GM19351 (cell line): ENCODE results near the gene LCP2.
A peak's percentile ranks its signal among the peaks of the same experiment; 100 is the strongest.
"Not testable (repeated sequence)": the region's sequence is repeated elsewhere in the genome, so short reads cannot be mapped to it uniquely, and the experiment has no call there.

Source experiments
- ATAC-seq: cut with Tn5 transposase; IDR thresholded peaks from one replicate; pipeline ENCODE4 v1.9.1; 2021; ENCODE audit warnings: mild to moderate bottlenecking, moderate library complexity; ENCODE audit not compliant: unreplicated experiment

Gene LCP2

GRCh38 chr5:170251462-170251861 lies 46.1 kb downstream of the LCP2 start:
- no peak for ATAC-seq

- ATAC-seq: no peak
Observed at GRCh38 chr5:170250810-170251317, 46.7 kb downstream of the LCP2 start.

DNA sequence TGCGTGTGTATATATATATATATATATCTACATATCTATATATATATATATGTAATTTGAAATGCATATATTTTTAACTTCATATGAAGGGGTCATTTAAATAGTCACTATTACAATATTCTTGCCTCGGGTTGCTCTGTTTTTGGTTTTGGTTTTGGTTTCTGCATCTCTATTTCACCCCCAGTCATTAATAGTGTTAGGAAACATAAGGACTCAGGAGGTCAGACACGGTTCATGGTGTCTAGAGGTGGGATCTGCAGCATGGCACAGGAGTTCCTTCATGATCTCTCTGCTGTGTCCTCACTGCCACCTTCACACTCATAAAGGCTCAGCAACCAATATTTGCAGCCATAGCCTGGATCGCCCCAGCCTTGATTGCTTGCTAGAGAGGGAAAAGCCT lies 48.2 kb downstream of the LCP2 start:
- ATAC-seq: no peak

DNA sequence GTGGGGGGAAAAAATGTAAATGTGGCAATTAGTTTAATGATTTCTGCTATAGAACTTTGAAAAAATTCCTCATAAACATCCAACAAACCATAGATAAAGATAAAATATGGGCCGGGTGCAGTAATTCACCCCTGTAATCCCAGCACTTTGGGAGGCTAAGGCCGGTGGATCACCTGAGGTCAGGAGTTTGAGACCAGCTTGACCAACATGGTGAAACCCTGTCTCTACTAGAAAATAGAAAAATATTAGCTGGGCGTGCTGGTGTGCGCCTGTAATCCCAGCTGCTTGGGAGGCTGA lies 48.7 kb downstream of the LCP2 start:
- not testable (repeated sequence) for ATAC-seq

DNA sequence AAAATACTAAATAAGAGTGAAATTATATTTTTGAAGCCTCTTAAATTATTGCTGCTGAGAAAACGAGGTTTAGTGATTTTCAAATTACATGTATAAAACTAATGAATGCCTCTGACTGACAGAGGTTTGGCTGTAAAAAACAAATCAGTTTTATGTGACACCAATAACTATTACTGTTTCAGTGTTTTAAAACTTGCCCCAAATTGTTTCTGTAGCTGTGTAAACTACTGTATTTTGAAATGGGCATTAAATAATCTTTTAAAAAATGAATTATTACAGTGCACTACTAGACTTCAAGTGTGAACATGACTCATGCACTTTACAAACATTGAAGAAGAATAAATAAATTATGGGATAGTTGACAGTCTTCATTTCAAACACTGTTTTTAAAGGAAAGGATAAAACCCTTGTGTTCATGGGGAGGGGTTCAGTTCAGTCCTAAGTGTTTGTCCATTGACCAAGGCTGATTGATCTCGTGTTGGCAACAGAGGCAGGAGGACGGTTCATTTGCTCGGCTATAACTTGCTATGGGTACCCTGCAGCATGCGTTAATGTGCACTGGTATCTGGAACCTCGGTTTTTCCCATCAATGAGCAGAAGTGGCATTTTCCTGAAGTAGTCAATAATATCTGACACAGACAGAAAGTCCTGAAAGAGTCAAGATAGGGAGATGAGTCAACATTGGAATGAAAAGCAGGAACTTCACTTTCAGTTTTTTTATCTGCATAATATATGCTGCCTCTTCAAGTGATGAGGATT lies 49.2 kb downstream of the LCP2 start:
- ATAC-seq: no peak

DNA sequence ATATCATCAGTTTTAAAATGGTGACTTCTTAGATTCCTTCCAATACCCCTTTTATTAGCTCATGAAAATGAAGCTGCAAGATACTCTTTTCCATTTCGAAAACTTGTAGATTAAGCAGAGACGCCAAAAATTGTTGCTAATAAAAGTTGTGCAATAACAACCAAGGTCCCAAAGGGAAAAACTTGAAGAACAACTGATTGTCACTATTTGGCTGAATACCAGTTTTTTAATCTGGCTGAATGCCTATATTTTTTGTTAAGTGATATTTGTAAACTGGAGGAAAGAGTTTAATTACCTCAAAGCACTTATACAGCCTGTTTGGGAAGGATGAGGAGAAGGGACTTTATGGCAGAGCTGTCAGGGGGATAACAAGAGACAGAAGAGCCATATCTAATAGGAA lies 50.2 kb downstream of the LCP2 start:
- ATAC-seq: no peak

- no peak for ATAC-seq
Observed at GRCh38 chr5:170246126-170246870, 51.3 kb downstream of the LCP2 start.

- ATAC-seq: not testable (repeated sequence)
Observed at GRCh38 chr5:170245436-170245835, 52.1 kb downstream of the LCP2 start.

DNA sequence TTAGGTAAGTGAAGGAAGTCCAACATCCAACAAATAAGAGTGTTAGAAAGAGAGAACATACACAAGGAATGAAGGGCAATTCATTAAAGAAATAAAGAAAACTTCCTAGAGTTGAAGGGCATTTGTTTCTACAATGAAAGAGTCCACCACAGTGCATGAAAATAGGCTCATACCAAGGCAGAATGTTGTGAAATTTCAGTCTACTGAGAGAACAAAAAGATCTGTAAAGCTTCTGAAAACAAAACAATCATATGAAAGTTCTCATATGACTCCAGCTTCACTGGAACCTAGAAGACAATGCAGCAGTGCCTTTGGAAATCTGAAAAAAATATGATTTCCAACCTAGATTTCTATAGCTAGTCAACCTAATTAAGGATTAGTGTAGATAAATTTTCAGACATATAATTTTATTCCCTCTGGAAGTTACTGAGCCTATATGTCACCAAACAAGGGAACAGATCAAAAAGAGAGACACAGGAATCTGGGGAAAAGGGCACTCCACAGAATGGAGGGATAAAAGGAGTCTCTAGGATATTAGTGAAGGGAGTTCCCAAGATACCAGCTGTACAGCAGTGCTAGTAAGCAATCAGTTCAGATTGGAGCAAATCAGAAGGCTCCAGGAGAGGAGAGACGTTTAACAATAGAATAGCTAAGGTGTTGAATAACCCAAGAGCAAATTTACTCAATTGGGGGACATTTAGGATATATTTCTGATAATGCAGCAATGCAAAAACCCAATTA lies 59.0 kb downstream of the LCP2 start:
- no peak for ATAC-seq

DNA sequence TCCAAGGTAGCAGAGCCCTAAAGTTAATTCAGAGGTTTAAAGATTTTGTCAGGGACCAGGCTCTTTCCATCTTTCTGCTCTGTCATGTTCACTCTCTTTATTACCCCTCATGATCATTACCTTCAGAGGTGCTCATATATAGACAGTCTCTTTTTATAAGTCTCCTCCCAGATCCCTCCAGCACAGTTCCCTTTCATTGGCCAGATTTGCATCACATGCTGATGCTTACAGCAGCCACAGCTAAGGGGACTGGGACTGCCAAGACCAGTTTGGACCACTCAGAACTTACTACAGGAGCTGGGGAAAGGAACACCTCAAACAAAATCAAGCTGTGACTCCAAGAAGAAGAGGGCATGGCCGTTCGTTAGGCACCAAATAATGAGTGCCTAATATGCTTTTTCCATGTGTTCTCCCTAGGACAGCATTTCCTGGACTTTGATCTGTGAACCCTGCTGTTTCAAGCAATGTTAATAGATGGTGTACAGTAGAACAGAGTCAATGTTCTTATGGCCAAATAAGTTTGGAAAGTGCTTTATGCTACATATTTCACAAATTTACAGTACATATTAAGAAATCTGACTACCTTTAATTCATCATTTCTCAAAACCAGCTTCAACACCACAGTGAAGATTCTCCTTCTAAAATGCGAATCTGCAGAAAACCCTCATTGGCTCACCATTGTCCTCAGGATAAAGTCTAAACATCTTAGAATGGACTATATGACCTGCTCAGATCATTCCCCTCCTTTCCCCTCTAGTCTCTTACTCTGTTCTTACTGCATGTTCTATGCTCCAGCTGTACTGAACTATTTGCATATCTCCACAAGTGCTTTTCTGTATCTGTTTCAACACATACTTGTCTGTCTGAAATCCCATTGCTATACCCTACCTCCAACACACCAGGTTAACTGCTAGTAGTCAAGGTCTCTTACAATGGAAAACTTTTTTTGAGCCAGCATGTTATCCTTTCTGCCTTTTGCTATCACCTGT lies 61.4 kb downstream of the LCP2 start:
- ATAC-seq: no peak

DNA sequence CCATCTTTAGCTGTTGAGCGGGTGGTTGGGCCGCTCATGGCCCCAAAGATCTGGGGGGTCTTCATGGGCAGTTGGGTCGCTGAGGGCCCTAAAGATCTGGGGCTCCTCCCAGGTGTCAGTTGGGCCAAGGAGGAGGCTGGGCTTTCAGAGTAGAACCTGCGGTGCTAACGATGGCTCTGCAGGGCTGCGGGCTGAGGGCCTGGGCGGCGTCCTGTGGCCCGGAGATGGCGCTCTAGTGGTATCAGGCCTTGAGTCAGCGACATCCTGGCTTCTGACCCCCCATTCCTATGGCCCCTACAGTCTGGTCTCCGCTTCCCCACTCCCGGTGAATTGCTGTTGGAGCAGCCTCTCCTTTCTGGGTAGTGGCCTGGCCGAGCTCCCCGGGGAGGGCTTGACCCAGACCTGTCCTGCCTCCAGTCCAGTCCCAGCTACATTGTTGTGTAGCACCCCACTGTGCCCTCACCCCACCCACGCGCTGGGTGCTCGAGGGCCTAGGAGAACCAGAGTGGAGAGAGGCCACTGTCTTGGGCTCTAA lies 64.2 kb downstream of the LCP2 start:
- no peak for ATAC-seq

- ATAC-seq: no peak
Observed at GRCh38 chr5:170232786-170233185, 64.8 kb downstream of the LCP2 start, which contains the start of gene C5orf58. Gene C5orf58 (plus strand): TSS chr5:170232985. CDS start chr5:170234977, 1,992 bp downstream.

DNA sequence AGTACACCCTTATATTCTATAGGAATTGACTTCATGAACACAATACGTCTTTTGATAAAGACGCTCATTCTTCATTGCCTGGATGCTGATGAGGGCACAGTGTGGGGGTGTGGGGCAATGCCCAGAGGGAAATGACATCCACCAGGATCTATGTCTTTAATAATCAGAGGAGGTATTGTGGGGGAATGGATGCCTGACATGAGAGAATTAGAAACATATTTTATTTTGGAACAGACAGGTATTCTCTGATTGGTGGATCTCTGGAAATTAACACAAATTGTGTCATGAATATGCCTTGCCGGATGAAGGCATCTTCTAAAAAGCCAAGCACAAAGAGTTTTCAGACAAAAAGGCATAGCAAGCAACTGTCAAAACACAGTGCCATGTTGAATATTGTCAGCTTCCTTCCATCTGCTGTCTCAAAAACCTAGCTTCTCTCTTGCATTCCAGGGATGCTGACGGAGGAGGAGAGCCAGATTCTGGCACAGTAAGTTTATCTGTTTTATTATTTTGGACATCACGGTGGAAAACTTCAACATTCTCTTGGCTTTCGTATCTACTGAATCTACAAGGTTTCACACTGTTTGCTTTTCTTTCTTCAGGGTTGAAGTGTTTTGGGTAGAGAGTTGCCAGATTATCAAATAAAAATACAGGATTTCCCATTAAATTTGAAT lies 68.7 kb downstream of the LCP2 start:
- ATAC-seq: no peak

GRCh38 chr5:170226661-170227060 lies 70.9 kb downstream of the LCP2 start:
- no peak for ATAC-seq

- ATAC-seq: no peak
Observed at GRCh38 chr5:170226129-170226615, 71.4 kb downstream of the LCP2 start.

GRCh38 chr5:170225326-170226128 lies 72.0 kb downstream of the LCP2 start:
- ATAC-seq: peak; percentile 56

DNA sequence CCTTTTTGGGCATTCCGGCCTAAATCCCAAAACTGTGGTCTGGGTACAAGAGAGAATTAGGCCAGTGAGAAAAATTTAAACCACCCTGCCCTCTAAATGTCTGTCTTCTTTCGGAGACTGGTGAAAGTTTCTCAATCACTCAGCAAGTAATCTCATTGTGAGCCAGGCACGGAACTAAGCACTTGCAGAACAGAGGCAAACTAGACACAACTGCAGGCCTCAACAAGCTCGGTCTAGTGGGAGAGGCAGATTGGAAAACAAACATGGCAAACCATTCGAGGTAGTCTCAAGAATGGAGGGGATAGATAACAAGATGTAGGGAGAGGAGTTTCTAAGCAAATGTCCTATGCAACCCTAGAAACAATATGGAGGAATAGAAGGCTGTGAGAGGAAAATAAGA lies 73.7 kb downstream of the LCP2 start:
- no peak for ATAC-seq

DNA sequence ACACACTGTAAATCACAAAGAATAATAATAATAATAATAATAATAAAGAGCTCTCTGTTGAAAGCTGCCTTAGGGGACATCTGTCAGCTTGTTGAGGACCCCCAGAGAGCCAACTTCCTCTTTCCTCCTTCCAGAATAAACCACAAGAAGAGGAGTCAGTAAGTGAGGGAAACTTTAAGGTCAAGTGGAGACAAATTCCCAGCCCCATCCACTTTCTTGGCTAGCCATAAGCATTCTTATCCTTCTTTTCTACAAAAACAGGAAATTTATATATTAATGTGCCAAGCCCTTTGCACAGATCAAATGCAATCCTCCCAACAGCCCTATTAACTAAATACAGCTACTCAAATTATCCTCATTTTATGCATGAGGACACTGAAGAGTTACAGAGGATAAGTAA lies 74.2 kb downstream of the LCP2 start:
- ATAC-seq: no peak

- ATAC-seq: no peak
Observed at GRCh38 chr5:170221327-170221741, 76.2 kb downstream of the LCP2 start.
